HCT116 (cell line): ENCODE data around the gene SRSF3. TPM values are rescaled to one million over a fixed set of nuclear protein-coding genes. Genes with fewer than 3 reads are reported as not detected.
A peak's percentile ranks its signal among the peaks of the same experiment; 100 is the strongest.

Experiments used
- ATAC-seq: fragments of 200-7000 bp; cut with Tn5 transposase; 2 replicates; pipeline ENCODE4 v1.9.1; 2020; ENCODE audit warnings: mild to moderate bottlenecking, moderate library complexity
- BruUV-seq: library from RNA; stranded (reverse); fragments of 400-500 nt; replicated peaks from 2 replicates; lab custom pipeline; 2021; lab: Mats Ljungman, UMichigan
- CTCF ChIA-PET: fragments of 300-600 bp; sonication (Branson Sonifier 250); formaldehyde crosslinking; loops from one replicate; lab custom pipeline; 2021; ENCODE audit warnings: antibody characterized with exemption; lab: Charles Lee
- POLR2A ChIA-PET: fragments of 300-600, 350-600 bp; sonication (Branson Sonifier 250); formaldehyde crosslinking; loops from one replicate; lab custom pipeline; 2021; ENCODE audit warnings: antibody characterized with exemption; lab: Charles Lee
- RAD21 ChIA-PET, 2 experiments: fragments of 300-600 bp; sonication (Branson Sonifier 250); formaldehyde crosslinking; loops; one replicate each; lab custom pipeline; 2023; ENCODE audit warnings: low total read pairs in 2 of 2; ENCODE audit not compliant: uncharacterized antibody in 2 of 2, unreplicated experiment in 2 of 2, low non-redundant PET in 1 of 2; lab: Charles Lee
- DNase-seq: peaks from one replicate; pipeline ENCODE4 v3.0.0-alpha.2; 2010; ENCODE audit warnings: low read depth, low spot score
- H2AFZ ChIP-seq: fragments of 200-600 bp; shearing (Covaris generic), sonication (generic); 2 replicates; pipeline ENCODE4 v1.6.1; 2017; ENCODE audit warnings: low read depth, mixed run types, mixed read lengths, antibody characterized with exemption, low read length; ENCODE audit not compliant: poor library complexity, severe bottlenecking
- H3K27ac ChIP-seq: 2 replicates; pipeline ENCODE4 v1.5.1; 2012; ENCODE audit warnings: low read depth, low read length
- H3K27me3 ChIP-seq: fragments of 200-600 bp; sonication (generic); 2 replicates; pipeline ENCODE4 v1.6.1; 2016; ENCODE audit warnings: mixed run types, low read length, mixed read lengths; ENCODE audit not compliant: insufficient read depth
- H3K36me3 ChIP-seq, 2 experiments: fragments of 200-500 bp in 1 of 2; fragments of 200-600 bp in 1 of 2; sonication (Bioruptor generic) in 1 of 2; sonication (generic) in 1 of 2; 2 replicates each; pipeline versions ENCODE4 v1.5.1 to v1.6.1; 2014 to 2016; ENCODE audit warnings: low read length in 2 of 2, inconsistent platforms in 1 of 2, mixed read lengths in 1 of 2, mixed run types in 1 of 2; ENCODE audit not compliant: insufficient read depth in 2 of 2, control insufficient read depth in 1 of 2
- H3K4me1 ChIP-seq, 2 experiments: fragments of 200-600 bp in 1 of 2; sonication (generic) in 1 of 2; 2 replicates each; pipeline versions ENCODE4 v1.5.1 to v1.6.1; 2012 to 2017; ENCODE audit warnings: low read length in 2 of 2, inconsistent platforms in 1 of 2, mild to moderate bottlenecking in 1 of 2, mixed read lengths in 1 of 2, mixed run types in 1 of 2, moderate library complexity in 1 of 2; ENCODE audit not compliant: insufficient read depth in 2 of 2, control insufficient read depth in 1 of 2
- H3K4me2 ChIP-seq: fragments of 200-600 bp; sonication (generic); 2 replicates; pipeline ENCODE4 v1.6.1; 2017; ENCODE audit warnings: mixed run types, low read length, mixed read lengths
- H3K4me3 ChIP-seq, 2 experiments: fragments of 200-600 bp in 1 of 2; sonication (generic) in 1 of 2; replicated peaks in 1 of 2; 2 replicates each; pipeline ENCODE4 v1.5.1; 2011 to 2016; ENCODE audit warnings: low read length in 2 of 2, control low read depth in 1 of 2, low read depth in 1 of 2, mild to moderate bottlenecking in 1 of 2, mixed read lengths in 1 of 2, mixed run types in 1 of 2
- H3K79me2 ChIP-seq: fragments of 200-600 bp; sonication (generic); 2 replicates; pipeline ENCODE4 v1.6.1; 2017; ENCODE audit warnings: mild to moderate bottlenecking, mixed run types, low read length, moderate library complexity, mixed read lengths; ENCODE audit not compliant: insufficient read depth
- H3K9ac ChIP-seq: fragments of 200-600 bp; sonication (generic); 2 replicates; pipeline ENCODE4 v1.6.1; 2016; ENCODE audit warnings: low read length, mixed read lengths
- H3K9me2 ChIP-seq: fragments of 200-600 bp; sonication (generic), shearing (Covaris generic); 2 replicates; pipeline ENCODE4 v1.6.1; 2017; ENCODE audit warnings: mixed run types, mild to moderate bottlenecking, moderate library complexity; ENCODE audit not compliant: insufficient read depth
- H3K9me3 ChIP-seq, 2 experiments: fragments of 200-500 bp in 1 of 2; fragments of 200-600 bp in 1 of 2; sonication (Bioruptor generic) in 1 of 2; sonication (generic) in 1 of 2; 2 replicates each; pipeline ENCODE4 v1.6.1; 2014 to 2017; ENCODE audit warnings: low read length in 2 of 2, mixed read lengths in 2 of 2, inconsistent platforms in 1 of 2, low read depth in 1 of 2, mild to moderate bottlenecking in 1 of 2, mixed run types in 1 of 2, moderate library complexity in 1 of 2; ENCODE audit not compliant: control insufficient read depth in 1 of 2, insufficient read depth in 1 of 2
- H4K20me1 ChIP-seq: fragments of 200-600 bp; sonication (generic), shearing (Covaris generic); 2 replicates; pipeline ENCODE4 v1.6.1; 2017; ENCODE audit warnings: mixed run types, mild to moderate bottlenecking, moderate library complexity; ENCODE audit not compliant: insufficient read depth
- ATF3 ChIP-seq: IDR thresholded peaks from 2 replicates; pipeline ENCODE4 v1.6.1; 2012
- CTCF ChIP-seq, 3 experiments: fragments of 200-600 bp in 1 of 3; sonication (generic) in 1 of 3; IDR thresholded peaks in 2 of 3; conservative IDR thresholded peaks in 1 of 3; 2 replicates each; pipeline ENCODE4 v1.5.1; 2012 to 2017; ENCODE audit warnings: low read depth in 2 of 3, low read length in 2 of 3, antibody characterized with exemption in 1 of 3, borderline replicate concordance in 1 of 3, control low read depth in 1 of 3, mild to moderate bottlenecking in 1 of 3, mixed read lengths in 1 of 3, mixed run types in 1 of 3, moderate library complexity in 1 of 3; ENCODE audit not compliant: insufficient read depth in 1 of 3
- EGR1 ChIP-seq: IDR thresholded peaks from 2 replicates; pipeline ENCODE4 v1.6.1; 2012; ENCODE audit warnings: low read depth
- ELF1 ChIP-seq: IDR thresholded peaks from 2 replicates; pipeline ENCODE4 v1.6.1; 2012; ENCODE audit warnings: low read depth, borderline replicate concordance
- EZH2 ChIP-seq: fragments of 200-600 bp; sonication (generic); IDR thresholded peaks from 2 replicates; pipeline ENCODE4 v1.6.1; 2017; ENCODE audit warnings: antibody characterized with exemption, mixed run types
- EZH2phosphoT487 ChIP-seq: fragments of 200-600 bp; IDR thresholded peaks from 2 replicates; pipeline ENCODE4 v1.6.1; 2018; ENCODE audit warnings: antibody characterized with exemption, borderline replicate concordance
- FOSL1 ChIP-seq: IDR thresholded peaks from 2 replicates; pipeline ENCODE4 v1.6.1; 2012; ENCODE audit warnings: low read depth
- MAX ChIP-seq: IDR thresholded peaks from 2 replicates; pipeline ENCODE4 v1.6.1; 2012
- POLR2A ChIP-seq: IDR thresholded peaks from 2 replicates; pipeline ENCODE4 v1.7.0; 2011; ENCODE audit warnings: borderline replicate concordance; ENCODE audit not compliant: insufficient read depth, insufficient read length; ENCODE audit errors: extremely low read depth
- POLR2AphosphoS5 ChIP-seq: IDR thresholded peaks from 2 replicates; pipeline ENCODE4 v1.6.1; 2011; ENCODE audit warnings: mild to moderate bottlenecking, low read depth, low read length, moderate library complexity
- RAD21 ChIP-seq: IDR thresholded peaks from 2 replicates; pipeline ENCODE4 v1.6.1; 2012; ENCODE audit warnings: low read depth, mild to moderate bottlenecking
- REST ChIP-seq: IDR thresholded peaks from 2 replicates; pipeline ENCODE4 v1.6.1; 2012; ENCODE audit warnings: low read depth
- SIN3A ChIP-seq: IDR thresholded peaks from 2 replicates; pipeline ENCODE4 v1.6.1; 2012; ENCODE audit warnings: low read depth
- SP1 ChIP-seq: IDR thresholded peaks from 2 replicates; pipeline ENCODE4 v1.6.1; 2012; ENCODE audit warnings: low read depth
- SRF ChIP-seq: IDR thresholded peaks from 2 replicates; pipeline ENCODE4 v1.6.1; 2012; ENCODE audit warnings: low read depth
- intact Hi-C: fragments of 100-400 bp; cut with micrococcal nuclease; formaldehyde crosslinking; loops from 2 replicates; pipeline ENCODE4 v1.10.0; 2022
- total RNA-seq: library from RNA; stranded (reverse); gene quantifications from one replicate; pipeline ENCODE4 v1.2.1, GENCODE V29; 2021; ENCODE audit not compliant: unreplicated experiment

SRSF3 gene
- total RNA-seq, 1 experiment from 2014 or later = 362 TPM

- no peaks in the 10 kb centered on the region for H3K9me3 ChIP-seq
- BruUV-seq = no TSS peak
- DNase-seq (no peak), ATAC-seq (no peak)
- peak overlapping the region; percentile 98; the same call in 1 of the 2 replicates for H3K27ac ChIP-seq
- TF ChIP-seq POLR2AphosphoS5 (no peak), MAX (no peak), ATF3 (no peak), SP1 (no peak), SIN3A (no peak), EZH2 (no peak), RAD21 (no peak), EZH2phosphoT487 (no peak), ELF1 (no peak), EGR1 (no peak), REST (no peak), SRF (no peak), CTCF (IDR thresholded peaks at IDR 0.05 in 2 of 3, conservative IDR thresholded peaks at IDR 0.05 in 1 of 3; ENCODE audit: borderline replicate concordance in 1 of 3, insufficient read depth in 1 of 3, low read depth in 2 of 3, low read length in 2 of 3) (no peak), POLR2A (no peak), FOSL1 (no peak)
- RAD21 ChIA-PET = no interaction called here
- no peaks in the 10 kb centered on the region for H3K27me3 ChIP-seq
- no peak overlapping the region for H3K4me3 ChIP-seq
- H3K9me2 ChIP-seq = no peaks in the 10 kb centered on the region
- no peak overlapping the region for H3K9ac ChIP-seq
- H3K79me2 ChIP-seq = peaks cover 31% of the 10 kb centered on the region
- intact Hi-C loops = loop anchor here (5.0 kb wide), 2 partner anchors 150 to 170 kb away; partner anchors contain the start of genes KCTD20 and PXT1
- H4K20me1 ChIP-seq = peaks cover 26% of the 10 kb centered on the region; the same call in 1 of the 2 replicates
- H3K4me1 ChIP-seq = peaks cover 12 to 45% of the 10 kb centered on the region in 2 experiments
- no peak overlapping the region for H2AFZ ChIP-seq
- peaks cover 10 to 24% of the 10 kb centered on the region in 2 experiments; a peak in 3 of 4 replicates for H3K36me3 ChIP-seq
- POLR2A ChIA-PET = interaction anchor here (1.7 kb wide), 1 partner anchor 12 kb away, joined by 9 read pairs; no protein-coding TSS in a partner anchor
- no peak overlapping the region for H3K4me2 ChIP-seq
- CTCF ChIA-PET = interaction anchor here (0.6 kb wide), 1 partner anchor 76 kb away, joined by 3 read pairs; no protein-coding TSS in a partner anchor
Observed at GRCh38 chr6:36592221-36592655, 1.9 kb upstream of the SRSF3 start.
